Jurkat, Clone E6-1 (cell line): Measurements from ENCODE around the gene HTR2B.

Source experiments
- DNase-seq: peaks from one replicate; pipeline ENCODE4 v3.0.0-alpha.2; 2011; ENCODE audit warnings: low read depth, low spot score
- H3K4me3 ChIP-seq: 2 replicates; pipeline ENCODE4 v1.5.1; 2011; ENCODE audit warnings: mild to moderate bottlenecking, low read length, control low read depth, moderate library complexity

Gene HTR2B

GRCh38 chr2:231138699-231139098 is 13.9 kb upstream of the HTR2B start:
- DNase-seq = no peak
- no peak overlapping the region for H3K4me3 ChIP-seq

- no peak overlapping the region for H3K4me3 ChIP-seq
- no peak for DNase-seq
Measured at GRCh38 chr2:231134910-231135655, 10.2 kb upstream of the HTR2B start.

- H3K4me3 ChIP-seq = no peak overlapping the region
- no peak for DNase-seq
Measured at GRCh38 chr2:231133365-231134099, 8.7 kb upstream of the HTR2B start.

GRCh38 chr2:231132129-231132528 is 7.3 kb upstream of the HTR2B start:
- H3K4me3 ChIP-seq = no peak overlapping the region
- DNase-seq = no peak

GRCh38 chr2:231130336-231131056 is 5.7 kb upstream of the HTR2B start:
- DNase-seq = no peak
- no peak overlapping the region for H3K4me3 ChIP-seq

- no peak overlapping the region for H3K4me3 ChIP-seq
- DNase-seq = no peak
Measured at GRCh38 chr2:231129216-231129615, 4.4 kb upstream of the HTR2B start.

- H3K4me3 ChIP-seq = no peak overlapping the region
- DNase-seq = peak; percentile 27
Measured at GRCh38 chr2:231128541-231128940, 3.7 kb upstream of the HTR2B start.

GRCh38 chr2:231127936-231128335 is 3.1 kb upstream of the HTR2B start:
- DNase-seq = no peak
- H3K4me3 ChIP-seq = no peak overlapping the region

GRCh38 chr2:231127480-231127879 is 2.6 kb upstream of the HTR2B start:
- no peak overlapping the region for H3K4me3 ChIP-seq
- no peak for DNase-seq

- no peak for DNase-seq
- H3K4me3 ChIP-seq = no peak overlapping the region
Measured at GRCh38 chr2:231126123-231126522, 1.3 kb upstream of the HTR2B start.

GRCh38 chr2:231123362-231123898 is 1.4 kb downstream of the HTR2B start:
- no peak for DNase-seq
- no peak overlapping the region for H3K4me3 ChIP-seq

- no peak overlapping the region for H3K4me3 ChIP-seq
- DNase-seq = no peak
Measured at GRCh38 chr2:231118614-231118942, 6.3 kb downstream of the HTR2B start.

GRCh38 chr2:231117922-231118613 is 6.8 kb downstream of the HTR2B start:
- no peak for DNase-seq
- H3K4me3 ChIP-seq = no peak overlapping the region

- H3K4me3 ChIP-seq = no peak overlapping the region
Measured at GRCh38 chr2:231117148-231117547, 7.7 kb downstream of the HTR2B start.

GRCh38 chr2:231115651-231116050 is 9.2 kb downstream of the HTR2B start:
- no peak overlapping the region for H3K4me3 ChIP-seq
- no peak for DNase-seq

More at GRCh38 chr2:231117148-231117547, 7.7 kb downstream of the HTR2B start:
- no peak for DNase-seq

- H3K4me3 ChIP-seq = no peak overlapping the region
- no peak for DNase-seq
Measured at GRCh38 chr2:231113489-231113888, 11.4 kb downstream of the HTR2B start.

- DNase-seq = no peak
Measured at GRCh38 chr2:231111987-231112386, 12.9 kb downstream of the HTR2B start.

GRCh38 chr2:231110551-231110950 is 14.3 kb downstream of the HTR2B start:
- no peak overlapping the region for H3K4me3 ChIP-seq
- no peak for DNase-seq

More at GRCh38 chr2:231111987-231112386, 12.9 kb downstream of the HTR2B start:
- H3K4me3 ChIP-seq = no peak overlapping the region

GRCh38 chr2:231104115-231104713 is 20.6 kb downstream of the HTR2B start:
- no peak overlapping the region for H3K4me3 ChIP-seq
- peak; percentile 61 for DNase-seq
